ENCODE data around the gene FZR1. TPM values are rescaled to one million over a fixed set of nuclear protein-coding genes. Genes with fewer than 3 reads are reported as not detected.
"Not testable (repeated sequence)": the region's sequence is repeated elsewhere in the genome, so short reads cannot be mapped to it uniquely, and the experiment has no call there.

The FZR1 gene
- total RNA-seq, 2 donors from 2014 or later, result 51.5 to 64.3 TPM

GRCh38 chr19:3523361-3524077 lies 17.4 kb downstream of the FZR1 start:
- peaks cover 33% of the 10 kb centered on the region for H3K36me3 Mint-ChIP-seq (ENCODE audit: low read depth)
- no peak for ATAC-seq (replicated peaks)
- no peak overlapping the region for H3K27ac Mint-ChIP-seq
- peaks cover 5% of the 10 kb centered on the region for H3K4me1 Mint-ChIP-seq
- no peak overlapping the region for H3K4me3 Mint-ChIP-seq
- H3K27me3 Mint-ChIP-seq, result no peaks in the 10 kb centered on the region
- no peaks in the 10 kb centered on the region for H3K9me3 Mint-ChIP-seq

DNA sequence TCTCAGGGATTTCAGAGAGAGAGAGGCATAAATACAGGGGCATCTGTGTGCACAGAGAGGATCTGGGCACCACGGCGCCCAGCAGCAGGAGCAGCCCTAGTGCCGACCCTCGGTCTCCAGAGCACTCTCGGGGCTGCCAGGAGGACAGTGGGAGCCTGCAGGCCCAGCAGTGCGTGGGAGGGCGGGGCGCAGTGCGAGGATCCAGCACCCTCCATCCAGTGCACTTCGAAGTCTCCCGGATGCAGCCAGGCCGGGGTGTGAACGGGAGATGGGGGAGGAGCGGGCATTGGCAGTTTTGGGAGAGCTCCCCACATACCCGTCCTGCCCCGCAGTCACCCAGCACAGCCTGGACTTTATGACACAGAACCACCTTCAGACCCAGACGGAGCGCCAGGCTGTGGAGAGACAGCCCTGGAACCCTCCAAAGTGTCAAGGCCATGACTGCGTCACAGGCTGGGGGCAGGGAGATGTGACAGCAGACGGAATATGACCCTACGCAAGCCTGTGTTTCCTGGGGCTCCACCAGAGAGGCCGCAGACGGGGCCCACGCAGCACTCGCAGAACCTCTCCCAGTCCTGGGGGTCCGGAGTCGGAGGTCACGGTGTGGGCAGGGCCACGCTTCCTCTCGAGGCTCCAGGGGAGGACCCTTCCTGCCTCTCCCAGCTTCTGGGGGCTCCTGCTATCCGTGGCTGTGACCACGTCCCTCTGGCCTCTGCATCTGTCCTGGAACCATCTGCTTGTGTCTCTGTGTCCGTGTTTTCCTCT lies 18.1 kb downstream of the FZR1 start:
- H3K27me3 Mint-ChIP-seq, result no peaks in the 10 kb centered on the region
- no peak for ATAC-seq (replicated peaks)

DNA sequence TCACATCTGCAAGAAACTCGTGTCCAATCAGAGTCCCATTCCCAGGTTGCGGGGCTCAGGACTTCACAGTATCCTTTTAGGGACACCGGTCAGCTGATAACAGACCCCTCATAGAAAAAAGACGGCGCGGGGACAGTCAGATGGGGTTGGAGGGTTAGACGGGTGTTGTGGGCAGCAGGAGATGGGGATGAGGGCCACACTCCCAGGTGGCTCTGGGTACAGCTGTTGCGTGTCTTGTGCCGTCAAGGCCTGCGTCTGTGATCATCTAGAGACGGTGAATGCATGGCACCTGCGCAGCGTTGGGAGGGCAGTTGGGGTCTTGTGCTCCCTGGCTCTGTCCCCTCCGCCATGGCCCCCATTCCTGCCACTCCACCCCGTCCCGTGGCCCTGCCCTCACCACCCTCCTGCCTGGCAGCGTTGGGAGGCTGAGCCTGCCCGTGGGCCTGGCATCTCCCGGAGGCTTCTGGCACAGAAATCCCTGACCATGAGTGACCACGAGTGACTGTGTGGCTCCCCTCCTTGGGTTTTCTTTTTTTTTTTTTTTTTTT lies 18.9 kb downstream of the FZR1 start:
- peaks cover 5% of the 10 kb centered on the region for H3K4me1 Mint-ChIP-seq
- no peaks in the 10 kb centered on the region for H3K27me3 Mint-ChIP-seq
- H3K36me3 Mint-ChIP-seq (ENCODE audit: low read depth), result peaks cover 33% of the 10 kb centered on the region
- no peaks in the 10 kb centered on the region for H3K9me3 Mint-ChIP-seq
- H3K27ac Mint-ChIP-seq, result no peak overlapping the region
- ATAC-seq (replicated peaks), result no peak
- no peak overlapping the region for H3K4me3 Mint-ChIP-seq

More for the DNA sequence above, 18.1 kb downstream of the FZR1 start:
- Mint-ChIP-seq H3K27ac (no peak overlapping the region), H3K4me3 (no peak overlapping the region), H3K4me1 (peaks cover 5% of the 10 kb centered on the region), H3K9me3 (no peaks in the 10 kb centered on the region), H3K36me3 (ENCODE audit: low read depth) (peaks cover 33% of the 10 kb centered on the region)

GRCh38 chr19:3526507-3527237 lies 20.6 kb downstream of the FZR1 start:
- H3K9me3 Mint-ChIP-seq, result no peaks in the 10 kb centered on the region
- H3K36me3 Mint-ChIP-seq (ENCODE audit: low read depth), result peaks cover 24% of the 10 kb centered on the region
- no peaks in the 10 kb centered on the region for H3K27me3 Mint-ChIP-seq
- H3K4me1 Mint-ChIP-seq, result no peaks in the 10 kb centered on the region
- ATAC-seq (replicated peaks), result no peak
- H3K27ac Mint-ChIP-seq, result no peak overlapping the region
- H3K4me3 Mint-ChIP-seq, result no peak overlapping the region

DNA sequence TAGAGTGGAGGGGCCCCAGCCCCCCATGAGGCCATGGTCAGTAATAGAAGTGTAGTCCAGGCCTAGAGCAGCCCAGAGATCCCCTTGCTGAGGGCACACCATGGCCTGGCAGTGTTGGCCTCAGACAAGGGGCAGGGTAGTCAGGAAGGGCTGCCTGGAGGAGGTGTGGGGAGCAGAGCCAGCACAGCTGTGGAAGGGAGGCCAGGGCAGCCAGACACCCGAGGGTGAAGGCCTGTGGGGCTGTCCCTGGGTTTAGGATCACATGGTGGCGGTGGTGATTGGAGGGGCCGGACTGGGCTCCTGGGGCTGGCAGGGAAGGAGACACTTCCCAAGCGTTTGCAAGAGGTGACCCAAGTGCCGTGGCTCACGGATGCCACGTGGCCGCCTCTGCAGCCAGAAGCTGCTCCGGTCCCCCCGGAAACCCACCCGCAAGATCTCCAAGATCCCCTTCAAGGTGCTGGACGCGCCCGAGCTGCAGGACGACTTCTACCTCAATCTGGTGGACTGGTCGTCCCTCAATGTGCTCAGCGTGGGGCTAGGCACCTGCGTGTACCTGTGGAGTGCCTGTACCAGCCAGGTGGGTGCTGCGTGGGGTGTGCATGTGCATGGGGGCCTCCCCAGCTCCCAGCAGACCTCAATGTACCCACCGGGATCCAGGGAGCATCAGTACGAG lies 21.3 kb downstream of the FZR1 start:
- Mint-ChIP-seq H3K36me3 (ENCODE audit: low read depth) (peaks cover 20% of the 10 kb centered on the region), H3K4me1 (no peaks in the 10 kb centered on the region), H3K27ac (no peak overlapping the region), H3K9me3 (no peaks in the 10 kb centered on the region), H3K4me3 (no peak overlapping the region), H3K27me3 (no peaks in the 10 kb centered on the region)
- ATAC-seq (replicated peaks), result no peak

DNA sequence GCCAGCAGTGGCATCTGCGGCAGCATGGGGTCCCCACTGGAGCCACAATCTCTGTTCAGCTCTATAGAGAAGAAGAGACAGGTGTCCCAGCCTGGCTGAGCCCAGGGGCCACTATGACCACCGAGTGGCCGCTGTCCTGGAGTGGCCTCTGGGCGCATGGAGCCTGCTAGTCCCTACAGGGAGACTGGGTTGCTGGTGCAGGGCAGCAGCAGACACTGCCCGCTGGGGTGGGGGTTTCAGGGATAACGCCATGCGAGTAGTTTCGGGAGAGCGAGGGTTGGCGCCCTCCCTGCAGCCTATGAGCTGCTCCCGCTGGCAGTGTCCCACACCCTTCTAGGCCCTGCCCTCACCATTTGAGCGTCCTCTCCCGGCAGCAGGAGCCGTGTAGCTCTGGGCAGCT lies 22.0 kb downstream of the FZR1 start:
- Mint-ChIP-seq H3K27ac (no peak overlapping the region), H3K9me3 (no peaks in the 10 kb centered on the region), H3K4me3 (no peak overlapping the region), H3K4me1 (no peaks in the 10 kb centered on the region), H3K27me3 (no peaks in the 10 kb centered on the region), H3K36me3 (ENCODE audit: low read depth) (peaks cover 22% of the 10 kb centered on the region)
- no peak for ATAC-seq (replicated peaks)

DNA sequence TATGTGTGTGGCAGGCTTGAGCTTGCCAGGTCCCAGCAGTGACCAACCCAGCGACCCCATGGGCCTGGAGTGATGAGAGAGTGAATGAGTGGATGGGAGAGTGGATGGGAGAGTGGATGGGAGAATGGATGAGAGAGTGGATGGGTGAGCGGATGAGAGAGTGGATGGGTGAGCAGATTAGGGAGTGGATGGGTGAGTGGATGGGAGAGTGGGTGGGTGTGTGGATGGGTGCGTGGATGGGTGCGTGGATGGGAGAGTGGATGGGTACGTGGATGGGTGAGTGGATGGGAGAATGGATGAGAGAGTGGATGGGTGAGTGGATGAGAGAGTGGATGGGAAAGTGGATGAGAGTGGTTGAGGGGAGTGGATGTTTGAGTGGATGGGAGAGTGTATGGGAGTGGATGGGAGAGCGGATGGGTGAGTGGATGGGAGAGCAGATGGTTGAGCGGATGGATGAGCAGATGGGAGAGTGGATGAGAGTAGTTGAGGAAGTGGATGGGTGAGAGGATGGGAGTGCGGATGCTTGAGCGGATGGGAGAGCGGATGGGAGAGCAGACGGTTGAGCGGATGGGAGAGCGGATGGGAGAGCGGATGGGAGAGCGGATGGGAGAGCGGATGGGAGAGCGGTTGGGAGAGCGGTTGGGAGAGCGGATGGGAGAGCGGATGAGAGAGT lies 22.6 kb downstream of the FZR1 start:
- Mint-ChIP-seq H3K9me3 (no peaks in the 10 kb centered on the region), H3K36me3 (ENCODE audit: low read depth) (peaks cover 23% of the 10 kb centered on the region), H3K4me1 (no peaks in the 10 kb centered on the region), H3K4me3 (no peak overlapping the region), H3K27me3 (no peaks in the 10 kb centered on the region), H3K27ac (no peak overlapping the region)
- no peak for ATAC-seq (replicated peaks)

GRCh38 chr19:3529299-3529698 lies 23.2 kb downstream of the FZR1 start:
- not testable (repeated sequence) for ATAC-seq (replicated peaks); H3K4me3 Mint-ChIP-seq; H3K27ac Mint-ChIP-seq; H3K4me1 Mint-ChIP-seq; H3K27me3 Mint-ChIP-seq; H3K9me3 Mint-ChIP-seq
- peaks cover 23% of the 10 kb centered on the region for H3K36me3 Mint-ChIP-seq (ENCODE audit: low read depth)

- no peaks in the 10 kb centered on the region for H3K4me1 Mint-ChIP-seq
- peaks cover 33% of the 10 kb centered on the region for H3K36me3 Mint-ChIP-seq (ENCODE audit: low read depth)
- H3K27ac Mint-ChIP-seq, result no peak overlapping the region
- no peaks in the 10 kb centered on the region for H3K27me3 Mint-ChIP-seq
- ATAC-seq (replicated peaks), result no peak
- H3K4me3 Mint-ChIP-seq, result no peak overlapping the region
- no peaks in the 10 kb centered on the region for H3K9me3 Mint-ChIP-seq
Observed at GRCh38 chr19:3530389-3530788, 24.3 kb downstream of the FZR1 start.

DNA sequence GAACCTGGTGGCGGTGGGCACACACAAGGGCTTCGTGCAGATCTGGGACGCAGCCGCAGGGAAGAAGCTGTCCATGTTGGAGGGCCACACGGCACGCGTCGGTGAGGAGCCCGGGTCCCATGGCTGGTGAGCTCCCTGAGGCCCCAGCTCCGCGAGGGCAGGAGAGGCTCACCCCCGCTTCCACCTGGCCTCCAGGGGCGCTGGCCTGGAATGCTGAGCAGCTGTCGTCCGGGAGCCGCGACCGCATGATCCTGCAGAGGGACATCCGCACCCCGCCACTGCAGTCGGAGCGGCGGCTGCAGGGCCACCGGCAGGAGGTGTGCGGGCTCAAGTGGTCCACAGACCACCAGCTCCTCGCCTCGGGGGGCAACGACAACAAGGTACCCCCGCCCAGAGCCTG lies 25.6 kb downstream of the FZR1 start:
- Mint-ChIP-seq H3K4me1 (no peaks in the 10 kb centered on the region), H3K9me3 (no peaks in the 10 kb centered on the region), H3K27ac (no peak overlapping the region), H3K4me3 (no peak overlapping the region), H3K36me3 (ENCODE audit: low read depth) (peaks cover 34% of the 10 kb centered on the region), H3K27me3 (no peaks in the 10 kb centered on the region)
- ATAC-seq (replicated peaks), result no peak

GRCh38 chr19:3532154-3532786 lies 26.2 kb downstream of the FZR1 start:
- H3K27ac Mint-ChIP-seq, result no peak overlapping the region
- peaks cover 29% of the 10 kb centered on the region for H3K36me3 Mint-ChIP-seq (ENCODE audit: low read depth)
- no peaks in the 10 kb centered on the region for H3K4me1 Mint-ChIP-seq
- no peaks in the 10 kb centered on the region for H3K27me3 Mint-ChIP-seq
- ATAC-seq (replicated peaks), result no peak
- H3K4me3 Mint-ChIP-seq, result no peak overlapping the region
- H3K9me3 Mint-ChIP-seq, result no peaks in the 10 kb centered on the region

DNA sequence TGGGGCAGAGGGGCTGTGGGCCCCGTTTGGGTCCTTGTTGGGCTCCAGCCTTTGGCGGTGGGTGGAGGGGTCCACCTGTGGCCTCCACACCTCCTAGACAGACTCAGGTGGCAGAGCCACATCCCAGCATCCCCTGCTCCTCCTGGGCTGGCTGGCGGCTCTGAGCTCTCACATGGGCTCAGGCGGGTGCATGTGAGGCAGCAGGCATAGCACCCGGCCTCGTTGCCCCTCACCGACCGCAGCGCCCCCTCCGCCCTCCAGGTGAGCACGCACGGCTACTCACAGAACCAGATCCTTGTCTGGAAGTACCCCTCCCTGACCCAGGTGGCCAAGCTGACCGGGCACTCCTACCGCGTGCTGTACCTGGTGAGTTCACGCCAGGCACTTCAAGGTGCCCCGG lies 26.9 kb downstream of the FZR1 start:
- no peak overlapping the region for H3K27ac Mint-ChIP-seq
- no peak overlapping the region for H3K4me3 Mint-ChIP-seq
- no peaks in the 10 kb centered on the region for H3K9me3 Mint-ChIP-seq
- no peaks in the 10 kb centered on the region for H3K27me3 Mint-ChIP-seq
- peaks cover 27% of the 10 kb centered on the region for H3K36me3 Mint-ChIP-seq (ENCODE audit: low read depth)
- ATAC-seq (replicated peaks), result no peak
- no peaks in the 10 kb centered on the region for H3K4me1 Mint-ChIP-seq

- no peak for ATAC-seq (replicated peaks)
- Mint-ChIP-seq H3K36me3 (ENCODE audit: low read depth) (peaks cover 27% of the 10 kb centered on the region), H3K4me3 (no peak overlapping the region), H3K27ac (no peak overlapping the region), H3K9me3 (no peaks in the 10 kb centered on the region), H3K4me1 (no peaks in the 10 kb centered on the region), H3K27me3 (no peaks in the 10 kb centered on the region)
Observed at GRCh38 chr19:3533563-3534216, 27.6 kb downstream of the FZR1 start.
